Measurements from ENCODE around the gene MEGF11.
A peak's percentile ranks its signal among the peaks of the same experiment; 100 is the strongest.

The MEGF11 gene

DNA sequence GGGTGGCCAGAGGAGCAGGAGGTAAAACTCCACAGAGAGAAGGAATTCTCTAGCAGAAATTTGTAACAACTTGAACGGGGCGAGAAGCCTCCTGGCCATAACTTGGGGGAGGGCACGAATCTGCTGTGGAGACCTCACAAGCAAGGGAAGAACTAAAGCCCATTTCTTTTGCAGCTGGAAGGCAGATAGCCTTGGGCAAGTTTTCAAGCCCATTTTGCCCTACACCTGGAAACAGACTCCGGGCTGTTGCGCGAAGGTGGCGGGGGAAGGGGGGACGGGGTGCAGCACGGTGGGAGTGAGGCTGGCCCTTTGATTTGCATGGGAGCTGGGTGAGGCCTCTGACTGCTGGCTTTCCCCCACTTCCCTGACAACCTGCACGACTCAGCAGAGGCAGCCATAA lies 168.8 kb downstream of the MEGF11 start:
- peaks cover 69% of the 10 kb centered on the region for H3K27me3 Mint-ChIP-seq
- H3K9me3 Mint-ChIP-seq, result peaks cover 6% of the 10 kb centered on the region
- no peaks in the 10 kb centered on the region for H3K4me1 Mint-ChIP-seq
- H3K4me3 Mint-ChIP-seq, result no peak overlapping the region
- H3K27ac Mint-ChIP-seq, result no peak overlapping the region
- ATAC-seq, result no peak
- H3K36me3 Mint-ChIP-seq, result no peaks in the 10 kb centered on the region

DNA sequence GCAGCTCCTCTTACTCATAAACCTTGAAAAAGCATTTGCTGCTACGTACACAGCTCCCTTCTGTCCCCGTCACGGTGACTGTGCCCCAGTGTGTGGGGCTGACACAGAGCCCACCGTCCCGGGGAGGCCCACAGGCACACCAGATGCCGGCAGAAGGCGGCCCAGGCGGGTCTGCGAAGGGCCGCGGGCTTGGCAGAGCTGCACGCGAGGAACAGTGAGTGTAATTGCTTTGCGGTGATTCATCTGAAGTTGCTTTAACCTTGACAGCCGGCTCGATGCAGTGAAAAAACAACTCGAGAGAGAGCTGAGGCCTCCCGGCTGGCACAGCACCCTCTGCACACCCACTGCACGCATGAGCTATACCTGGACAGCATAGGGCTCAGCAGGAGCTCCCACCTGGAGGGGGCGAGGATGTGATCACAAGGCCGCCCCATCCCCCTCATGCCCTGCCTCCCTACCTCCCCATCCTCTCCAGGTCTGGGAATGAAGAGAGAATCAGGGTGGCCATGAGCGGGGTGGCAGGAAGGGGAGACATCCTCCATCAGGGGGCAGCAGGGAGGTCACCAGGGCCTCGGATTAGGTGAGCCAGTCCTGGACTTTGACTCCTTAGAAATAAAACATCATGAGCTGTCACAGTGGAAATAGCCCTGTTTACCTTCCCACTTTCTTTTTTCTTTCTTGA lies 172.7 kb downstream of the MEGF11 start:
- Mint-ChIP-seq H3K9me3 (peaks cover 6% of the 10 kb centered on the region), H3K27ac (no peak overlapping the region), H3K36me3 (no peaks in the 10 kb centered on the region), H3K4me1 (no peaks in the 10 kb centered on the region), H3K27me3 (peaks cover 75% of the 10 kb centered on the region), H3K4me3 (no peak overlapping the region)
- no peak for ATAC-seq

DNA sequence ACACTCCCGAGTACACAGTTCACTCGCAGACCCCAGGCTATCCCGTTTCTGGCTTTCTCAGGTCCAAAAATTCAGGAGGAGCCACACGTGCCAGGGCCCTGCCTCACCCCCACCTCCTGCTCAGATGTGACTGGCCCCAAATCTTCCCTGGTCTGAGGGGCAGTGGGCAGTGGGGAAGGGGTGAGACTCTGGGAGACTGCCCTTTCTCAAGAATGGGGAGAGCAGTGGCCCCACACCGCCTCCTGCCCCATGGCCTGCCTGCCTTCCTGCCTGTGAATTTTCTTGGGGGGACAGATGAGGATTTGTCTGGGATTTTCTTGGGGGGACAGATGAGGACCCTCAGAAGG lies 174.6 kb downstream of the MEGF11 start:
- no peak overlapping the region for H3K27ac Mint-ChIP-seq
- H3K27me3 Mint-ChIP-seq, result peaks cover 69% of the 10 kb centered on the region
- H3K4me1 Mint-ChIP-seq, result no peaks in the 10 kb centered on the region
- ATAC-seq, result no peak
- H3K9me3 Mint-ChIP-seq, result no peaks in the 10 kb centered on the region
- no peaks in the 10 kb centered on the region for H3K36me3 Mint-ChIP-seq
- no peak overlapping the region for H3K4me3 Mint-ChIP-seq

DNA sequence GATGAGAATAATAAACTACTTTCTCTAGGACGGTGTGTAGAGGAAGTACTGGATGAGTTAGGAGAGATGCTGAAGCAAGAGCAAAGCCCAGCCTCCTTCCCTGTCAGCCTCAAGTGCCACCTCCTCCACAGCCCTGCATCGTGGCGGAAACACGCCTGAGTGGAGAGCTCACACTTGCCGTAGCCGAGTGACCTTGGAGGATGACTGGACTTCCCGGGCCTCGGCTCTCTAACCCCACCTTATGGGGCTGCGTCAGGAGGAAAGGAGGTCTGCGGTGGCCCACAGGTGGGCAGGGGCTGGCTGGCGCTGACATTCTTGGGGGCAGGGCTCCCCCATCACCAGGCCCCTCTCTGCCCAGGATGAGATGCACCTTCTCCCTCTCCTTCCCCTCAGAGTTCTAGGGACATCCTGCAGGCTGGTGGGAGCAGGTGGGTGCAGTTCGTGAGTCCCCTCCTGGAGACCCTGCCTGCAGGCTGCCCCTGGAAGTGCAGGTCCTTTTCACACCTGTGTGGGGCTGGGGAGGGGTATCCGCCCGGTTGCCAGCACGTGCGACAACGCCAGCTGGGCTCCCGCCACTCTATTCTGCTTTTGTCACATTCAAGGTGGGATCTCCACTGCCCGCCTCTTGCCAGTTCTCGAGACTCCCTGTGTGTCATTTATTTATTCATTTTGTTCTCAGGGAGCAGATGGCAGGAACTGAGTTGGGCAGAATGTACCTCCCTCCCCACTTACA lies 175.2 kb downstream of the MEGF11 start:
- no peaks in the 10 kb centered on the region for H3K9me3 Mint-ChIP-seq
- ATAC-seq, result peak; percentile 4
- no peaks in the 10 kb centered on the region for H3K36me3 Mint-ChIP-seq
- H3K27ac Mint-ChIP-seq, result no peak overlapping the region
- H3K4me1 Mint-ChIP-seq, result no peaks in the 10 kb centered on the region
- no peak overlapping the region for H3K4me3 Mint-ChIP-seq
- H3K27me3 Mint-ChIP-seq, result peaks cover 74% of the 10 kb centered on the region

DNA sequence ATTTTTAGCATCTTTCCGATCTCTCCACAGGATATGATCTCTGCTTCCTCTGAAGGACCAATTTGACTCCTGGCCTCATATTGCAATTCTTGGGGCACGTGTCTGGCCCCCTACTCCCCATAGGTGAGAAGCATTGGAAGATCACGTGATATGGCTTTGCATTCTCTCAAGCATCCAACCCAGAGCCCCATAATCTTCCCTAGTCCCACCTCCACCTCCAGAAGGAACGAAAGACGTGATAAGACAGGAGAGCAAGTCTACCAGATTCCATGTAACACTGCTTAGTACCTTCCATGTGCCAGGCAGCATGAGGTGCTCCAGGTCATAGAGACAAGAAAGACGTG lies 176.3 kb downstream of the MEGF11 start:
- H3K4me1 Mint-ChIP-seq, result no peaks in the 10 kb centered on the region
- H3K4me3 Mint-ChIP-seq, result no peak overlapping the region
- no peaks in the 10 kb centered on the region for H3K9me3 Mint-ChIP-seq
- H3K27me3 Mint-ChIP-seq, result peaks cover 66% of the 10 kb centered on the region
- ATAC-seq, result no peak
- no peak overlapping the region for H3K27ac Mint-ChIP-seq
- no peaks in the 10 kb centered on the region for H3K36me3 Mint-ChIP-seq

DNA sequence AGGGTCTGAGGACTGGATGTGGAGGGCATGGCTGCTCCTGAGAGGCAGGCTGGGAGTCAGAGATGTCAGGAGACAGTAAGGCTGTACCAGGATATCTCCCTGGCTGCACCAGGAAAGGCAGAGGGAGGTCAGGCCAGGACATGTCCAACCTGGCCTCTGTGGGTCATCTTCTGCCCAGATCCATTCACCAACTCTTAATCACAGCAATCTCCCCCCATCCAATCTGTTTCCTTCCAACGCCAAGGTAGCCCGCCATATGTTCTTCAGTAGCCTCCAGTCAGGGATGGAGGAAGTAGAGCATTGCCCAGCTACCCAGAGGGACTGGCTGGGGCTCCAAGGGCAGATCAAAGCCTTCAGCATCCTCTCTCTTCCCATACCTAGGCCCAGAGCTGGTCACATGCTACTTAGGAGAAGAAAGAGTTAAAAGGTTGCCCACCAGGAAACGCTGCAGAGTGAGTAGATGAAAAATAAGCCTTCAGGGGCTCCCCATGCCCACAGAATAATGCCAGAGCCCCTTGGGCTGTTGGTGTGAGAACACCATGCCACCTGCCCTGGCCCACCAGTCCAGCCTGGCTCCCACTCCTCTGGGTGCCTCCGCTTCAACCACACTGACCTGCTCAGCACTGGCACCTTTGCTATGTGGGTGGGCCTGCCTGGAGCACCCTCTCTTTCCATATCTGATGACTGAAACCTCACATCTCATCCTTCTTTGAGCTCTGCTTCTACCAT lies 176.8 kb downstream of the MEGF11 start:
- no peak overlapping the region for H3K4me3 Mint-ChIP-seq
- peaks cover 62% of the 10 kb centered on the region for H3K27me3 Mint-ChIP-seq
- no peak for ATAC-seq
- no peaks in the 10 kb centered on the region for H3K36me3 Mint-ChIP-seq
- no peaks in the 10 kb centered on the region for H3K9me3 Mint-ChIP-seq
- H3K27ac Mint-ChIP-seq, result no peak overlapping the region
- H3K4me1 Mint-ChIP-seq, result no peaks in the 10 kb centered on the region

DNA sequence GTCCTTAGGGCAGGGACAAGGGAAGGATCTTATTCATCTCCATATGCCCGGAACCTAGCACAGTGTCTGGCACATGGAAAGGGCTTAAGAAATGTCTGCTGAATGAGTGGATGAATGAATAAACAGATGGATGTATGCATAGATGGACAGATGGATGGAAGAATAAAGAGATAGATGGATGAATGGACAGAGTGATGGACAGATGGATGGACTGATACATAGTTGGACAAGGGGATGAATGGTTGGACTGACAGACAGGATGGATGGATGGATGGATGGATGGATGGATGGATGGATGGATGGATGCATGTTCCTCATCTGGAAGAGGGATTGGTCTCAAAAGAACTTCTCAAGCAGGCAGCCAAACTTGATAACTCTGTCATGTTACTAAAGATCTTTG lies 177.6 kb downstream of the MEGF11 start:
- Mint-ChIP-seq H3K27me3 (peaks cover 53% of the 10 kb centered on the region), H3K27ac (no peak overlapping the region), H3K9me3 (no peaks in the 10 kb centered on the region), H3K4me1 (no peaks in the 10 kb centered on the region), H3K4me3 (no peak overlapping the region), H3K36me3 (no peaks in the 10 kb centered on the region)
- ATAC-seq, result no peak

DNA sequence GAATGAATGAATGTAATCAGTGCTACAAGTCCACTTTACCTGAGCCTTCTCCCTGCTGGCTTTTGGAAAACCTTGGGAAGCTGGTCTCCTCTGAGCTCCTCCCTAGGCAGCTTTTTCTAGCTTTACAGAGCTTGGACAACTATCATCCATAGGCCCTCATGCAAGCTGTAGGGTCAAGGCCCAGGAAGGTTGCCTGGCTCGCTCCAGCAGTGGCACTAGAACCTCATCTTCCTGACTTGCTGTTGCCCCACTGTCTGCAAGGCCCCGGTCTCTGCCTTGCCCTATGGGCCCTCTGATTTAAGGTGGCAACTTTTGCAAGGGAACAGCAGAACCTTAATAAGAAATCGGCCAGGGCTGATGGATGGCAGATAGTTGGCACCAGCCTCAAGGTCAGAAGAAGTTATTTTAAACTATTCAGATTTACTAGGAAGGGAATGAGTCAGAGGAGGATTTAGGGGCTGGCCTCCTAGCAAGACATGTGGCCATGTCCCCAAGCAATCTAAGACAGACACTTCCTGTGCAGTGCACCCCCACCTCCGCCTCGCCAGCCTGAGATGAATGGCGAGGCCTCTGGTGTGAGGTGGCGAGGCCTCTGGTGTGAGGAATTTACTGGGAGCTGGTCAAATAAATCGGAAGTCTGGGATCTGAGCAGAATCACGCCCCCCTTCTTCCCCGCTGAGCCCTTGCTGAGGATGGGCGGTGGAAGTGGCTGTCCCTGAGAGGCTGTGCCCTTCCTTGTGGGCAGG lies 180.8 kb downstream of the MEGF11 start:
- peak; percentile 41 for ATAC-seq
- H3K4me1 Mint-ChIP-seq, result no peaks in the 10 kb centered on the region
- no peaks in the 10 kb centered on the region for H3K36me3 Mint-ChIP-seq
- H3K4me3 Mint-ChIP-seq, result no peak overlapping the region
- H3K27me3 Mint-ChIP-seq, result peaks cover 30% of the 10 kb centered on the region
- no peak overlapping the region for H3K27ac Mint-ChIP-seq
- H3K9me3 Mint-ChIP-seq, result no peaks in the 10 kb centered on the region

DNA sequence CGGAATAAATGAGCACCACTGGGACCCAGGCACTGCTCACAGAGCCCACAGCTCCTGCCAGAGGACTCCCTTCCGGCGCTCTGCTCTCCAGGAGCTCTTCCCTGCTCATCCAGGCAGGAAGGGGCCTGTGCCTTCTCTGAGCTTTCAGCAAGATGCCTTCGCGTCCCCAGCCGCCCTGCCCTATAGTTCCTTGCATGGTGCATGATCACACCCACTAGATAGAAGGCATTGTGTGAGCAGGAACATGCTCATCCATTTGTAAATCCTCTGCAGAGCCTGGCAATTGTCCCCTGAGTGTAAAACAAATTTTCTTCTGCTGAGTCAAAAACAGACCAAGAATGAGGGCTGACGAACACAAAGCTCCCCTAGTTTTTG lies 181.6 kb downstream of the MEGF11 start:
- H3K4me3 Mint-ChIP-seq, result no peak overlapping the region
- no peak overlapping the region for H3K27ac Mint-ChIP-seq
- ATAC-seq, result no peak

DNA sequence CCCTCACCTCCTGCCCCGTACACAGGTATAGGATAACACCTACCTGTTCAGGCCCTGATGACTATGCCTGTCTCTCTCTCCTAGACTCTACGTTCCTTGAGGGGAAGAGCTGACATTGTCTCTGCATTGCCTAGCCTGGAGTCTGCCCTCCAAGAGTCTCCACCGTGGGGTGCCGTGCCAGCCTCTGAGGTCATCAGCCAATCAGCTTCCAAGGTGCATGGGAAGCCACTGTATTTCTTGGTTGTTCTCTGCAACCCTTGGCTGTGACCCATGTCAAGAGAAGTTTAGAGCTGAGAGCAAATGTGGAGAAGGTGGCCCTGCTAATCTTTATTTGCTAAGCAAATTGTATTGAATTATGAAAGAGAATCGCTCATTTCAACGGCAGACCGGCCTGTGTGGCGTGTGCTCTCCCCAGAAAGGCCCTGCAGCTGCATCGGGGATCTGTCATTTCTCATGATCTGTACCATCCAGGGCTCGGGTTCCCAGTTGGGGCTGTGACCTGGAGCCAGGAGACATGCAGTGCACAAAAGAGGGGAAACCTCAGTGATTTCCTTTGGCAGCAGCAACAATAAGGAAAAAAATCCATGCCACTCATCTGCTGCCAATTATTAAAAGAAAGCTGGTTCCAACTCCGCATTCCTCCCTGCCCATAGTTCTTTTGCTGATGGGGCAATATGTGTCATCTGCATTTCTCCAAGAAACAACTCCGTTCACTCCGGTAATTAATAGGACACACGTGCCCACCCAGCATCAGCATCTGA lies 182.2 kb downstream of the MEGF11 start:
- Mint-ChIP-seq H3K27me3 (peaks cover 19% of the 10 kb centered on the region), H3K4me1 (no peaks in the 10 kb centered on the region), H3K9me3 (no peaks in the 10 kb centered on the region), H3K4me3 (no peak overlapping the region), H3K27ac (no peak overlapping the region), H3K36me3 (no peaks in the 10 kb centered on the region)
- no peak for ATAC-seq

More for the DNA sequence above, 181.6 kb downstream of the MEGF11 start:
- Mint-ChIP-seq H3K9me3 (no peaks in the 10 kb centered on the region), H3K27me3 (peaks cover 22% of the 10 kb centered on the region), H3K4me1 (no peaks in the 10 kb centered on the region), H3K36me3 (no peaks in the 10 kb centered on the region)

DNA sequence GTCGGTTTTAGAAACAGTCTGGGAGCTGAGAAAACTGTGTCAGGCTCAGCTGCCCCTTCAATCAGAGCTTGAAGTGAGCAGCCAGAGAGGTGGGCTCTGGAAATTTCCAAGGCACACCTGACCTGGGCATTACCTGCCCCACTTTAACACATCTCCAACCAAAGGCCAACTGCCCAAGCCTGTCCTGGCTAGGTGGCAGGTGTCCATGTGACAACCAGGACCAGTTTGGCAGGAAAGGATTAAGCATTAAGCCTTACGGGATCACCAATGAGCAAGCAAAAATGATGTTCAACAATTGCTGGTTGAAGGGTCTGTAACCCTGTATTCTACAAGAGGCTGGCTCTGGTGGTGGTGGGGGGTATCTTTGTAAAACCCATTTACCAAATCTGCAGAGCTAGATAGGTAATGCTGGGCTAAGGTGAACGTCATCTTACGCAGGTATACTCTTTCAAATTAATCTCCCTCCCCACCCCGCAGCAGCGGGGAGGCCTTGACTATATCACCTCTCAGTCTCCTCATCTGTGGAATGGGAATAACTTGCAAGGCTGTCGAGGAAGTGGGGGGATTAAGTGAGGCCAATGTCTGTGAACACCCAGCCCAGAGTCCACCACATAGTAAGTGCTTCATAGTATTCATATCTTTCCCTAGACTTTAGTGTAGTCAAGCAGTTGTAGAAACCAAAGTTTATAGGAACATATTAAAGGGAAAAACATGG lies 183.2 kb downstream of the MEGF11 start:
- Mint-ChIP-seq H3K4me1 (no peaks in the 10 kb centered on the region), H3K36me3 (no peaks in the 10 kb centered on the region), H3K9me3 (no peaks in the 10 kb centered on the region), H3K27me3 (peaks cover 11% of the 10 kb centered on the region), H3K4me3 (no peak overlapping the region), H3K27ac (no peak overlapping the region)
- ATAC-seq, result no peak

DNA sequence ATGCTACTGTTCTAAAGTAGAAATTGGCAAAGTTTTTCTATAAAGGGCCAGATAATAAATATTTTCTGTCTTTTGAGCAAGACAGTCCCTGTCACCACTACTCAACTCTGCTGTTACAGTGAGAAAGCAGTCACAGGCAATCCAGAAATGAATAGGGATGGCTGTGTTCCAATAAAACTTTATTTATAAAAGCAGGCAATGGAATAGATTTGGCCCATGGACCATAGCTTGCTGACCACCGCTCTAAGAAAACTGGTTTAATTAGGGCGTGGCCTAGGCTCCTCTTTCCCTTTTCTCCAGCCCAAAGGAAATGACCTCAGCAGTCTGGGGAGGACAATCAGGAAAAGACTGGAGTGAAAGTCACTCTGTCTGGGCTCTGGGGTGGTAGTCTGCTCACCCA lies 183.8 kb downstream of the MEGF11 start:
- H3K4me1 Mint-ChIP-seq, result no peaks in the 10 kb centered on the region
- no peak for ATAC-seq
- no peak overlapping the region for H3K4me3 Mint-ChIP-seq
- H3K27ac Mint-ChIP-seq, result no peak overlapping the region
- peaks cover 10% of the 10 kb centered on the region for H3K27me3 Mint-ChIP-seq
- no peaks in the 10 kb centered on the region for H3K36me3 Mint-ChIP-seq
- H3K9me3 Mint-ChIP-seq, result no peaks in the 10 kb centered on the region

DNA sequence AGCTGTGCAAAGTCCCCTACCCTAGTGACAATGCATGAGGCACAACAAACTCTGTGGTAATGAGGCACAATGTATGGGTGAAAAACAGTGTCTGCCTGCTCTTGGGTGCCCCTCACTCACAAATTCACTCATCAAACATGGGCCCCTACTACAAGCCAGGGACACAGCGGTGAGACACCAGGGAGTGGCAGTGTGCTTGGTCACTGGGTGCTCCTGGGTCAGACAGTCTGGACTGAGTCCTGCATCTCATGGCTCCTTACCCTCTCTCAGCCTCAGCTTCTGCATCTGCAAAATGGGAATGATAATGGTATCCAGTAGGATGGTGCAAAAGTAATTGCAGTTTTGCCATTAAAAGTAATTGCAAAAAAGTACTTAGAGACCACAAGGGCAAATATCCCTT lies 184.7 kb downstream of the MEGF11 start:
- no peak overlapping the region for H3K4me3 Mint-ChIP-seq
- no peak overlapping the region for H3K27ac Mint-ChIP-seq
- no peaks in the 10 kb centered on the region for H3K36me3 Mint-ChIP-seq
- ATAC-seq, result no peak
- H3K9me3 Mint-ChIP-seq, result no peaks in the 10 kb centered on the region
- H3K4me1 Mint-ChIP-seq, result no peaks in the 10 kb centered on the region
- H3K27me3 Mint-ChIP-seq, result peaks cover 7% of the 10 kb centered on the region

DNA sequence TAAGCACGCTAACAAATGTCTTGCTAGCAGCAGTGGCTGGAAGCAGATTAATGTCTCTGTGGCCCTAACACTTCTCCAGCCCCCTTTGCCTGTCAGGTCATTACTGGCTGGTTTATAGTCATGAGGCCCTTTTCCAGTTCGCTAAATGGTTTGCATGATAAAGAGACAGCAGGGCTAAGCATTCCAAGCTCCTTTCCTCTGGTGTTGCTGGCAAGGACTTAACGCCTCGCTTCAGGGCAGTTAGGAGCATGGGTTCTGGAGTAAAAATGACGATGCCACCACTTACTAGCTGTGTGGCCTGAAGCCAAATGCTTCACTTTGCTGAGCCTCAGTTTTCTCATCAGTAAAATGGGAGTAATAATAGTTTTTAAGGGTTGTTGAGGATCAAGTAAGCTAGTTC lies 185.9 kb downstream of the MEGF11 start:
- ATAC-seq, result no peak
- Mint-ChIP-seq H3K27ac (no peak overlapping the region), H3K36me3 (no peaks in the 10 kb centered on the region), H3K9me3 (peaks cover under 1% of the 10 kb centered on the region), H3K27me3 (no peaks in the 10 kb centered on the region), H3K4me3 (no peak overlapping the region), H3K4me1 (no peaks in the 10 kb centered on the region)
